GM20000 (cell line): Measurements from ENCODE around the gene PHF19.

ENCODE experiments used
- DNase-seq: peaks from one replicate; pipeline ENCODE4 v3.0.0; 2012; ENCODE audit warnings: low spot score
- CTCF ChIP-seq: IDR thresholded peaks from 2 replicates; pipeline ENCODE4 v1.5.1; 2012; ENCODE audit warnings: mild to moderate bottlenecking, control low read depth; ENCODE audit errors: extremely low read depth, missing control alignments

PHF19 gene

GRCh38 chr9:120893611-120894307, 16.8 kb upstream of the PHF19 start:
- DNase-seq: peak; percentile 66
- no peak for TF ChIP-seq CTCF

GRCh38 chr9:120892748-120893610, 16.0 kb upstream of the PHF19 start:
- TF ChIP-seq CTCF: no peak
- peak; percentile 84 for DNase-seq

GRCh38 chr9:120891884-120892747, 15.1 kb upstream of the PHF19 start:
- no peak for TF ChIP-seq CTCF
- DNase-seq: peak; percentile 51

- no peak for TF ChIP-seq CTCF
- DNase-seq: no peak
Observed at GRCh38 chr9:120891245-120891883, 14.4 kb upstream of the PHF19 start.

GRCh38 chr9:120890320-120891244, 13.6 kb upstream of the PHF19 start:
- DNase-seq: no peak
- TF ChIP-seq CTCF: no peak

- no peak for DNase-seq
- no peak for TF ChIP-seq CTCF
Observed at GRCh38 chr9:120889606-120890271, 12.8 kb upstream of the PHF19 start.
